PC-9 (cell line): ENCODE measurements around the gene NDNF.

Experiments used
- CTCF ChIP-seq: fragments of 200-600 bp; sonication (generic); conservative IDR thresholded peaks from 2 replicates; pipeline ENCODE4 v1.6.1; 2017; ENCODE audit warnings: mixed run types, antibody characterized with exemption, mild to moderate bottlenecking, moderate library complexity
- EZH2 ChIP-seq: fragments of 200-600 bp; sonication (generic); IDR thresholded peaks from 2 replicates; pipeline ENCODE4 v1.8.0; 2017; ENCODE audit warnings: antibody characterized with exemption, low read depth

- TF ChIP-seq CTCF (no peak), EZH2 (no peak)
These were observed 25.9 kb upstream of the NDNF start for GRCh38 chr4:121098266-121098665.
